GM19468 (cell line): ENCODE data around the gene WDR83.
"Not testable (repeated sequence)": the region's sequence is repeated elsewhere in the genome, so short reads cannot be mapped to it uniquely, and the experiment has no call there.

Source experiments
- ATAC-seq: cut with Tn5 transposase; IDR thresholded peaks from one replicate; pipeline ENCODE4 v1.9.1; 2021; ENCODE audit warnings: mild to moderate bottlenecking, moderate library complexity, moderate number of reproducible peaks; ENCODE audit not compliant: unreplicated experiment; ENCODE audit errors: extremely low read depth

Gene WDR83

DNA sequence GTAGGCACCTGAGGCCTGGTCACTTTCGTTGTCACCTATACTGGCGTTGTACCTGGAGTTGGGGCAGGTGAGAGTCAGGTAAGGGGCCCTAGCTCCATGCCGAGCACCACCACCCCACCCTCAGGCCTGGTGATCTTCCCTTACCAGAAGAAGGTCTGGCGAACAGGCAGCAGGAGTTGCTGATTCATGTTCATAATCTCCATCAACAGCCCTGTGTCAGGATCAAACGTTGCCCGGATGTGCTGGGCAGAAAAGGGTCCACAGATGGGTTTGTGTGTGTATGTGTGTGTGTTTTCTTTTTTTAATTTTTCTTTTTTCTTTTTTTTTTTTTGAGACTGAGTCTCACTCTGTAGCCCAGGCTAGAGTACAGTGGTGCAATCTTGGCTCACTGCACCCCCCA lies 14.4 kb upstream of the WDR83 start:
- no peak for ATAC-seq

GRCh38 chr19:12655546-12655945 lies 11.1 kb upstream of the WDR83 start:
- ATAC-seq: no peak

GRCh38 chr19:12656899-12657571 lies 9.6 kb upstream of the WDR83 start:
- ATAC-seq: no peak

DNA sequence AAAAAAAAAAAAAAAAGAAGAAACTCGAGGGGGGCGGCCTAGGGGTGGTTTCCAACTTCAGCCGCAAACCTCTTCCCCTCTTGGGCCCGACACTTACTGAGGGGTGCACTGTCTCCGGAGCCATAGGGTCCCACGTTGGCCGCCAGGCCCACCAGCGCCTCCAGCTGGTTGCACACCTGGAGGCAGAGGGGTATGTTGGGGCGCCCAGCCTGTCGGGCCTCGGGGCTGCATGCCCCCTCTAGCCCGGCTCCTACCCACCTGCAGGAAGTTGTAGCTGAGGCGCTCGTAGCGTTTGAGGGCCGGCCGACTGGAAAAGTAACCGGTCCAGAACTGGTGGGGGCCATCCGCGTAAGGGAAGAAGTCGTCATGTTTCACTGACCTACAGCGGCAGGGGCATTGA lies 8.6 kb upstream of the WDR83 start:
- ATAC-seq: no peak

- no peak for ATAC-seq
Observed at GRCh38 chr19:12660980-12661379, 5.6 kb upstream of the WDR83 start.

GRCh38 chr19:12664406-12665280 lies 2.0 kb upstream of the WDR83 start:
- ATAC-seq: no peak

GRCh38 chr19:12665281-12665573 lies 1.4 kb upstream of the WDR83 start:
- no peak for ATAC-seq

- no peak for ATAC-seq
Observed at GRCh38 chr19:12665671-12666264, 839 bp upstream of the WDR83 start.

DNA sequence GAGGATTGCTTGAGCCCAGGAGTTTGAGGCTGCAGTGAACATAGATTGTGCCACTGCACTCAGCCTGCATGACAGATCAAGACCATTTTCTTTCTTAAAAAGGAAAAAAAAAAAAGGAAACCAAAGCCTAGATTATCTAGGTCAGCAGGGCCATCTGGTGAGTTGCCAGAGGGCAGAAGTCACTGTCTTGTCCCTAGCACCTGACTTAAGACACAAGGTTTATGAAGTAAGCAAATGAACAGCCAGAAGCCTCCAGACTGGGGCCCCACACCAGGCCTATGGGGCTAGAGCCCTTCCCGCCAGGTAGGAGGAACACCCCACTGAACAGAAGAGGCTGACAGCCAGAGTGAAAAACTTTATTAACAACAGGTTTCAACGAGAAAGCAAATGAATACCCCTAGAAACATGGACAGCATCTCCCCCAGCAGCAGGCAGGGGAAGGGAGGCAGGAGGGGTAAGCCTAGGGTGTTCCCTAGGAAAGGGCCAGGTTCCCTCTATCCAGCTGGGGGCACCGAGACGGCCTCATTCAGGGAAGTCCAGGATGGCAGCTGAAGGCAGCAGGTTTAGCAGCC lies 1.2 kb downstream of the WDR83 start:
- no peak for ATAC-seq

GRCh38 chr19:12668346-12668745 lies 1.7 kb downstream of the WDR83 start:
- ATAC-seq: no peak

- no peak for ATAC-seq
Observed at GRCh38 chr19:12668932-12669269, 2.3 kb downstream of the WDR83 start.

DNA sequence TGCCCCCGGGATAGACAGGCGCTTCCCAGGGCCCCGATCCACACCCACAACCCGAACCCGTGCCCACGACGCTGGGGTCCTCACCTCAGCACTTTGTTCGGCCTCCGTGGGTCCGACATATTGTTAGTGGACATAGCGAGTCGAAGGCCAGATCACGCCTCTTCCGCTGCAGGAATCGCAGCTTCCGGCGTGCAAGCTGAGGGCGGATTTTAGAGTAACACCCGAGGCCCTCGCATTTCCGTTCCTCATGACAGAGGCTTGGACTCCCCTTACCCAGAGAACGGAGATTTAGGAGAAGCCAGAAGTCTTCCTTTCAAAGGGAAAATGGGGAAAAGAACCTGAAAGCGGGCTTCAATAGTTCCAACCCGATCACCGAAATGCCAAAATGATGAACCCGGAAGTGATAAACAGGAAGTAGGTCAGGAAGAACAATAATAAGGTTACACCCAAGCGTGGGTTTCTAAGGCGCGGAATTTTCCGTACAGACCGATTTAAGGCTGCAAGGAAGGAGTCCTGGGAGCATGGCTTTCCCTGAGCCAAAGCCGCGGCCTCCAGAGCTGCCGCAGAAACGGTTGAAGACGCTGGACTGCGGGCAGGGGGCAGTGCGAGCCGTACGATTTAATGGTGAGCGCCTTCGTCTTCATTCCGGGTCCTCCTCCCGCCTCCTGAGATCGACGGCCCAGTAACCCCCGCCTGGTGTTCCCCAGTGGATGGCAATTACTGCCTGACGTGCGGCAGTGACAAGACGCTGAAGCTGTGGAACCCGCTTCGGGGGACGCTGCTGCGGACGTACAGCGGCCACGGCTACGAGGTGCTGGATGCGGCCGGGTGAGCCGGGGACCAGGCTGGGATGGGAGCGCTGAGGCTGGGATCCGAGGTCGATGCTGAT lies 2.9 kb downstream of the WDR83 start:
- no peak for ATAC-seq

DNA sequence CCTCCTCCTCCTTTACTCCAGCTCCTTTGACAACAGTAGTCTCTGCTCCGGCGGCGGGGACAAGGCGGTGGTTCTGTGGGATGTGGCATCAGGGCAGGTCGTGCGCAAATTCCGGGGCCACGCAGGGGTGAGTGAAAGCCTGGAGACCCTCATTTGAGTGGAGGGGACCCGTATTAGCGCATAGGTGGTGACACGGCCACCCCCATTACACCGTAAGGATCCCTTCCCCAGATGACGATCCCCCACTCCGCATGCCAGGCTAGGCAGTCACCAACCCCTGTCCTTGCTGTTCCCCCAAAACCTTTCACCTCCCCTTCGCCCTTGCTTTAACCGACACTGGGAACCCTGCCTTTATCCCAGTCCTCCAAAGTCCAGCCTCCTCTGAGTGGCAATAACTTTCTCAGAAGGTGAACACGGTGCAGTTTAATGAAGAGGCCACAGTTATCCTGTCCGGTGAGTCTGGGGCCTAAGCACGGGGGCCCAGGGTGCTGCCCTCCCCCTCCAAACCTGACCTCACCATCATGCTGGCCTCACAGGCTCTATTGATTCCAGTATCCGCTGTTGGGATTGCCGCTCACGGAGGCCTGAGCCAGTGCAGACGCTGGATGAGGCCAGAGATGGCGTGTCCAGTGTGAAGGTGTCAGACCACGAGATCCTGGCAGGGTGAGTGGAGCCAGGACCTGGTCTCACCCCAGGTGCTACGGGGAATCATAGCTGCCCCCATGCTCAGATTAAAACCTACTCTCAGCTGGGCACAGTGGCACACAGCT lies 3.7 kb downstream of the WDR83 start:
- no peak for ATAC-seq

- ATAC-seq: no peak
Observed at GRCh38 chr19:12672744-12673143, 6.1 kb downstream of the WDR83 start.

DNA sequence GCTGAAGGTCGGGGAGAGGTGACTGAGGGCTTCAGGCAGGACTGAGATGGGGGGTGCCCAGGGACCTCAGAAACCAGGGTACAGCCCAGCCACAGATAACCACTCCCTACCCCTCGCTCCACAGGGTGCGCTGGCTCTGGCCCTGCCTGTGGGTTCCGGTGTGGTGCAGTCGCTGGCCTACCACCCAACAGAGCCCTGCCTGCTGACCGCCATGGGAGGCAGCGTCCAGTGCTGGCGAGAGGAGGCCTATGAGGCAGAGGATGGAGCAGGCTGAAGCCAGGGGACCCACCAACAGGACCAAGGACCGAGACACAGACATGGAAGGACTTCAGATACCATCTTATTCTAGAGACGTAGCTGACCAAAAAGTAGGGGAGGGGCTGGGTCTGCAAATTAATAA lies 8.8 kb downstream of the WDR83 start:
- no peak for ATAC-seq

GRCh38 chr19:12675940-12676339 lies 9.3 kb downstream of the WDR83 start:
- ATAC-seq: no peak

DNA sequence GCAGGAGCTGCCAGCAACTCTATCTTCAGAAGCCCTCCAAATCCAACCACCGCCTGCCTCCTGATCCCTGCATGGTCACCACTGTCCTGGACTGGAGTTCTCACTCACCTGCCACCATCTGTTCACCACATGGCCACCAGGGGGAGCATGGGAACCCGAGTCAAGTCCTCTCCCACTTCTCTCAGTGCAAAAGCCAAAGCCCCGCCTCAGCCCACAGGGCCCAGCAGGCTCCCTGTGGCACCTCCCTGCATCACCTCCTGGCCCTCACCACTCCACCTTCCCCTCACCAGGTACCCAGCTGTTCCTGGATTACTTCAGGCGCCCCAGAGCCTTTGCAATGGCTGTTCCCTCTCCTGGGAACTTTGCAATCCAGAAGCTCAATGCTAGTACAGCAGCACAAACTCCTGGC lies 9.8 kb downstream of the WDR83 start:
- no peak for ATAC-seq

GRCh38 chr19:12676928-12677327 lies 10.3 kb downstream of the WDR83 start:
- ATAC-seq: no peak

- not testable (repeated sequence) for ATAC-seq
Observed at GRCh38 chr19:12678039-12678438, 11.4 kb downstream of the WDR83 start.

- ATAC-seq: no peak
Observed at GRCh38 chr19:12680034-12680433, 13.4 kb downstream of the WDR83 start.
